Activated naive CD8-positive, alpha-beta T cell treated with anti-CD3 and anti-CD28 coated beads, Interleukin-2, amount 50 U/mL, for 24 hours (primary cell): ENCODE data around the gene BTBD6.

ENCODE experiments used
- ATAC-seq: fragments of 150-1000 bp; cut with Tn5 transposase; one replicate; pipeline ENCODE4 v1.10.0; 2021
- DNase-seq: peaks from one replicate; pipeline ENCODE4 v3.0.0; 2021
- H3K27ac Mint-ChIP-seq: one replicate; pipeline ENCODE4 v1.8.0; 2021; ENCODE audit warnings: mild to moderate bottlenecking, mixed read lengths
- H3K27me3 Mint-ChIP-seq: one replicate; pipeline ENCODE4 v1.8.0; 2021; ENCODE audit warnings: mixed read lengths
- H3K36me3 Mint-ChIP-seq: one replicate; pipeline ENCODE4 v1.8.0; 2021; ENCODE audit warnings: low read depth, mixed read lengths
- H3K4me1 Mint-ChIP-seq: one replicate; pipeline ENCODE4 v1.8.0; 2021; ENCODE audit warnings: mixed read lengths
- H3K4me3 Mint-ChIP-seq: one replicate; pipeline ENCODE4 v1.8.0; 2021; ENCODE audit warnings: mild to moderate bottlenecking, moderate library complexity, mixed read lengths
- H3K9me3 Mint-ChIP-seq: one replicate; pipeline ENCODE4 v1.8.0; 2021; ENCODE audit warnings: mixed read lengths

Gene BTBD6

GRCh38 chr14:105241641-105242040 lies 6.7 kb upstream of the BTBD6 start:
- Mint-ChIP-seq H3K4me1 (peaks cover 8% of the 10 kb centered on the region), H3K27ac (no peak overlapping the region)
- ATAC-seq, result no peak

GRCh38 chr14:105244334-105244733 lies 4.0 kb upstream of the BTBD6 start:
- H3K4me3 Mint-ChIP-seq, result no peak overlapping the region
- H3K27me3 Mint-ChIP-seq, result no peaks in the 10 kb centered on the region
- H3K27ac Mint-ChIP-seq, result no peak overlapping the region
- no peaks in the 10 kb centered on the region for H3K9me3 Mint-ChIP-seq
- H3K4me1 Mint-ChIP-seq, result peaks cover 17% of the 10 kb centered on the region
- H3K36me3 Mint-ChIP-seq, result peaks cover 7% of the 10 kb centered on the region
- DNase-seq (no peak), ATAC-seq (no peak)

More at GRCh38 chr14:105241641-105242040, 6.7 kb upstream of the BTBD6 start:
- no peak overlapping the region for H3K4me3 Mint-ChIP-seq
- no peaks in the 10 kb centered on the region for H3K9me3 Mint-ChIP-seq
- H3K27me3 Mint-ChIP-seq, result no peaks in the 10 kb centered on the region
- peaks cover 7% of the 10 kb centered on the region for H3K36me3 Mint-ChIP-seq
- no peak for DNase-seq

GRCh38 chr14:105247026-105247425 lies 1.3 kb upstream of the BTBD6 start:
- Mint-ChIP-seq H3K4me1 (peaks cover 24% of the 10 kb centered on the region), H3K27ac (no peak overlapping the region), H3K4me3 (peak overlapping the region; percentile 64), H3K36me3 (peaks cover 7% of the 10 kb centered on the region), H3K9me3 (no peaks in the 10 kb centered on the region), H3K27me3 (no peaks in the 10 kb centered on the region)
- DNase-seq (no peak), ATAC-seq (no peak)

DNA sequence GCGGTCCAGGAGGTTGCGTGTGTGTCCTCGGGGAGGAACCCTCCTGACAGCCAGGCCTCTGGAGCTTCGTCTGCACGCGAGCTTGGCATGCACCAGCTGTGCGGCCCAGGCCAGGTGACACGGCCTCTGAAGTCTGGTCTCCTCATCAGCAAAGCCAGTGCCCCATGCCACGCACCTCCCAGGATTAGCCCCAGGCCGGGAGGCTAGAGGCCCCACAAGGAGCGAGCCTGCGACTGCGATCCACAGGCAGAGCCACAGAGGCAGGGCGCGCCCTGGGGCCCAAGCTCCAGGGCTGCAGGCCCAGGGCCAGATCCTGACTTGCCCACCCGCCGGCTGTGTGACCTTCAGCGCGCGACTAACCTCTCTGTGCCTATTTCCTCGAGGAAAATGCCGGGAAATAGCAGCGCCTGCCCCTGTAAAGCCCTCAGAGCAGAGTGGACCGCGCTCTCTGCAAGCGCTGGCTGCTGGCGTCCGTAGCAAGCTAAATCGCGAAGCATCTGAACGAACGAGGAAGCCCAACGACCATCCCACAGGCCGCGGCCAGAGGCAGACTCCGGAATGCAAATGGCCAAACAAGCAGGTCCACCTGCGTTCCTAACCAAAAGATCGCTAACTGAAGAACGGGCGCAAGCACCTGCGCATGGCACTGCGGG lies 492 bp upstream of the BTBD6 start:
- Mint-ChIP-seq H3K4me3 (peak overlapping the region; percentile 64), H3K27ac (peak overlapping the region; percentile 60)

DNA sequence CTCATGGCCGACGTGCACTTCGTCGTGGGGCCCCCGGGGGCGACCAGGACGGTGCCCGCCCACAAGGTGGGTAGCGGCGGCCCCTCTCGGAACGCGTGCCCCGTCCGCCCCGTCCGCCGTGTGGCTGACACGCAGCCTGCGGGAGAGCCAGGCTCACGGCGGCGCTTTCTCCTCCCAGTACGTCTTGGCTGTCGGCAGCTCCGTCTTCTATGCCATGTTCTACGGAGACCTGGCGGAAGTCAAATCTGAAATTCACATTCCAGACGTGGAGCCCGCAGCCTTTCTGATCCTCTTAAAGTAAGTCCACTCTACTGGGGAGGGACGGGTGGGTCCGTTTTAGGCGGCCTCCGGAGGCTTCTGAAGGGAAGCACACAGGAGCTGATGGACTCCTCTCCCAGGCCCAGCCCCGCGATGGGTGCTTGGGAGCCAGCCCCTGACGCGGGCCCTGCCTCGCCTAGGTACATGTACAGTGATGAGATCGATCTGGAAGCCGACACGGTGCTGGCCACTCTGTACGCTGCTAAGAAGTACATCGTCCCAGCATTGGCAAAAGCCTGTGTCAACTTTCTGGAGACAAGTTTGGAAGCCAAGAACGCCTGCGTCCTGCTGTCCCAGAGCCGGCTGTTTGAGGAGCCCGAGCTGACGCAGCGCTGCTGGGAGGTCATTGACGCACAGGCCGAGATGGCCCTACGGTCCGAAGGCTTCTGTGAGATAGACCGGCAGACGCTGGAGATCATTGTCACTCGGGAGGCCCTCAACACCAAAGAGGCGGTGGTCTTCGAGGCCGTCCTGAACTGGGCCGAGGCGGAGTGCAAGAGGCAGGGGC lies 1.1 kb downstream of the BTBD6 start:
- H3K4me1 Mint-ChIP-seq, result peaks cover 23% of the 10 kb centered on the region
- no peaks in the 10 kb centered on the region for H3K9me3 Mint-ChIP-seq
- DNase-seq (no peak), ATAC-seq (no peak)
- H3K27me3 Mint-ChIP-seq, result no peaks in the 10 kb centered on the region
- H3K36me3 Mint-ChIP-seq, result peaks cover 4% of the 10 kb centered on the region
- H3K4me3 Mint-ChIP-seq, result peak overlapping the region; percentile 74
- H3K27ac Mint-ChIP-seq, result no peak overlapping the region

More for the DNA sequence above, 492 bp upstream of the BTBD6 start:
- Mint-ChIP-seq H3K36me3 (peaks cover 7% of the 10 kb centered on the region), H3K27me3 (no peaks in the 10 kb centered on the region), H3K4me1 (peaks cover 24% of the 10 kb centered on the region), H3K9me3 (no peaks in the 10 kb centered on the region)
- peak; percentile 11 for ATAC-seq
- no peak for DNase-seq

DNA sequence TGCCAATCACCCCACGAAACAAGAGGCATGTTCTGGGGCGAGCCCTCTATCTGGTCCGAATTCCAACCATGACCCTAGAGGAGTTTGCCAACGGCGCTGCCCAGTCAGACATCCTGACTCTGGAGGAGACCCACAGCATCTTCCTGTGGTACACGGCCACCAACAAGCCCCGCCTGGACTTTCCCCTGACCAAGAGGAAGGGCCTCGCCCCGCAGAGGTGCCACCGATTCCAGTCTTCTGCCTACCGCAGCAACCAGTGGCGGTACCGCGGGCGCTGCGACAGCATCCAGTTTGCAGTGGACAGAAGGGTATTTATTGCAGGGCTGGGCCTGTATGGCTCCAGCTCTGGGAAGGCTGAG lies 1.7 kb downstream of the BTBD6 start:
- H3K36me3 Mint-ChIP-seq, result peaks cover 2% of the 10 kb centered on the region
- no peak for ATAC-seq
- peak overlapping the region; percentile 74 for H3K4me3 Mint-ChIP-seq
- no peaks in the 10 kb centered on the region for H3K9me3 Mint-ChIP-seq
- H3K4me1 Mint-ChIP-seq, result peaks cover 22% of the 10 kb centered on the region
- H3K27me3 Mint-ChIP-seq, result no peaks in the 10 kb centered on the region
- no peak overlapping the region for H3K27ac Mint-ChIP-seq
- DNase-seq, result no peak

DNA sequence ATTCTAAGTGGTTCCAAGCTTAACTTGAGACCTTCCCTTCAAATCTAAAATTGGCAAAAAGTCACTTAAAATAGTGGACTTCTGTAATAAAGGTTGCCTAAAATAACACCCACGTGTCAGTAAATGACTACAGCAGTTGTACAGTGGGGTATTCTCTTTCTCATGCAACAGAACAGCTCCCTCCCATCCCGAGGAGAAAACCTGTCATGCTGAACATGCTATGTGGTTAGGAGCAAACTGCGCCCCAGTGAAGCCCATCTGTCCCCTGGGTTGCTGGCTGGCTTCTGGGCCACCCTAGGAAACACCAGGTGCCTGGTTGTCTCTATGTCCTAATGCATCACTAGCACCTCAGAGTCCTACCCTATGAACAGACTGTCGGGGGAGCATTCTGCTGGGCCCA lies 2.7 kb downstream of the BTBD6 start:
- ATAC-seq, result no peak
- H3K9me3 Mint-ChIP-seq, result no peaks in the 10 kb centered on the region
- DNase-seq, result no peak
- H3K4me3 Mint-ChIP-seq, result peak overlapping the region; percentile 74
- H3K27ac Mint-ChIP-seq, result no peak overlapping the region
- peaks cover 18% of the 10 kb centered on the region for H3K4me1 Mint-ChIP-seq
- peaks cover 2% of the 10 kb centered on the region for H3K36me3 Mint-ChIP-seq
- no peaks in the 10 kb centered on the region for H3K27me3 Mint-ChIP-seq

- H3K27me3 Mint-ChIP-seq, result no peaks in the 10 kb centered on the region
- no peak overlapping the region for H3K27ac Mint-ChIP-seq
- no peak overlapping the region for H3K4me3 Mint-ChIP-seq
- ATAC-seq, result no peak
- no peaks in the 10 kb centered on the region for H3K9me3 Mint-ChIP-seq
- no peak for DNase-seq
- H3K4me1 Mint-ChIP-seq, result peaks cover 18% of the 10 kb centered on the region
- H3K36me3 Mint-ChIP-seq, result no peaks in the 10 kb centered on the region
These were observed 3.6 kb downstream of the BTBD6 start for GRCh38 chr14:105251920-105252319.

DNA sequence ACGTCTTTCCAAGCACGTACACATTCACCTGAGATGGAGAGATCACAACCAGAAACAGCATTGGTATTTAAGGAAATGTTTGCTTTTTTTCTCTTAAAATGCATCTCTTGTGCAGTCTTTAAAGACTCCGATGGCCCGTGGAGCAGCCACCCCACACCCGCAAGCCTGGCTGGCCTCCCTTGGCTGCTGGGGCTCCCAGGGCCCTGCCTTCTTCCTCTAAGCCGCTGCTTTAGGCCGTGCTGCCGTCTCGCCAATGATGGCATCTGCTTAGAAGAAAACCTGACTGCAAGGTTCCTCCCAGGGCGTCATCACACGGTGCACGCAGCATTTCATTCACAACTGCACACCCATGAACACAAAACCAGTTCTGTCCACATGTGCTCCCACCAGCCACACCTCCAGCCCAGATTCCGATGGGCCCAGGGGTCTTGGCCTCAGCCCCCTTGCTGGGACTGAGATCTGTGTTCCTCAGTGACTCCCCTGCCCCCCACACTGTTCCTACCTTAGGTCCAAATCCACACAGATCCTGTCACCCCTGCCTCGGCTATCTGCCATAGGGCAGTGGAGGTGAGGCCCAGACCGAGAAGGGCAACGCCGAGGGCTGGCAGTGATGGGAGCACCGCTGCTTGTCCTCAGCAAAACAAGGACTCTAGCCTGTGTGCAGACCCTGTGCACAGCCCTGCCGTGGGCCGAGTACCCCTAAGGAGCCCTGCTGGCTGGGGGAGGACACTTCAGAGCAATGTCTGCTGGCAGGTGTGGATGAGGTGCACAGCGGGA lies 4.4 kb downstream of the BTBD6 start:
- no peaks in the 10 kb centered on the region for H3K27me3 Mint-ChIP-seq
- no peak overlapping the region for H3K27ac Mint-ChIP-seq
- DNase-seq (no peak), ATAC-seq (no peak)
- no peaks in the 10 kb centered on the region for H3K9me3 Mint-ChIP-seq
- H3K4me1 Mint-ChIP-seq, result peaks cover 11% of the 10 kb centered on the region
- no peaks in the 10 kb centered on the region for H3K36me3 Mint-ChIP-seq
- no peak overlapping the region for H3K4me3 Mint-ChIP-seq

DNA sequence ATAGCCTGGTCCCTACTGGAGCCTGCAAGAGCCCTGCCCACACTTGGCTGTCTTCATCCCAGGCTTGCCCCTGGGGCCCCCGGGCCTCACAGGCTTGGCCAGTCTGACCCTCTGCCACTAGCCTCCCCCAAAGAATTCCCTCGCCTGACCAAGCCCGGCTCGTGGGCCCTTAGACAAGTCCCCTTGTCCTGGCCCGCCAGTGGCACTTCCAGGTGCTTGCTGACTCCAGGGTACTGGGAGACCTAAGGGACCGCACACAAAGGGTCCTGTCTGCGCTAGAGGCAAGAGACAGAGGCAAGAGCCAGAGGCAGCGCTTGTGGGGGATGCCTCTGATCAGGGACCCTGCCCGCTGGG lies 5.0 kb downstream of the BTBD6 start:
- Mint-ChIP-seq H3K4me1 (peaks cover 11% of the 10 kb centered on the region), H3K9me3 (no peaks in the 10 kb centered on the region), H3K27ac (no peak overlapping the region), H3K4me3 (no peak overlapping the region), H3K36me3 (no peaks in the 10 kb centered on the region), H3K27me3 (no peaks in the 10 kb centered on the region)
- no peak for ATAC-seq
- DNase-seq, result no peak

GRCh38 chr14:105255021-105255507 lies 6.7 kb downstream of the BTBD6 start:
- H3K27me3 Mint-ChIP-seq, result no peaks in the 10 kb centered on the region
- no peak overlapping the region for H3K27ac Mint-ChIP-seq
- H3K4me1 Mint-ChIP-seq, result peaks cover 3% of the 10 kb centered on the region
- H3K9me3 Mint-ChIP-seq, result no peaks in the 10 kb centered on the region
- H3K36me3 Mint-ChIP-seq, result no peaks in the 10 kb centered on the region
- DNase-seq (no peak), ATAC-seq (no peak)
- H3K4me3 Mint-ChIP-seq, result no peak overlapping the region

- no peak for ATAC-seq
- Mint-ChIP-seq H3K27me3 (no peaks in the 10 kb centered on the region), H3K9me3 (no peaks in the 10 kb centered on the region), H3K4me3 (no peak overlapping the region), H3K27ac (no peak overlapping the region), H3K36me3 (no peaks in the 10 kb centered on the region), H3K4me1 (peaks cover 2% of the 10 kb centered on the region)
- DNase-seq, result no peak
These were observed 8.1 kb downstream of the BTBD6 start for GRCh38 chr14:105256292-105256960.

DNA sequence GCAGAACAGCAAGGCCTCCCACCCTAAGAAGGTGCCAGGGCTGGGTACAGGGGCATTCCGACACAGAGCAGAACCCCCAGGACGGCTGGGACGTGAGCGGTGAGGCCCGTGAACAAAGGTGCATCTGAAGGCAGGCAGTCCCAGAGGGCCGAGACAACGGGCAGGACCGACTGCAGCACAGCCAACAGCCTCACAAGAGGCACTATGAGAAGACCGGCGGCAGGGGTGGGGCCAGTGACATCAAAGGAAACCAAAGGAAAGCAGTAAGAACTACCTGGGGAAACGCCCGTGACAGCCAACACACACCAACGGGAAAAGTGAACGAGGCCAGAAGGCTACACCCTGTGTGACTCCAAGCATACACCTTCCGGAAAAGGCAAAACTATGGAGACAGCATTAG lies 9.1 kb downstream of the BTBD6 start:
- H3K27me3 Mint-ChIP-seq, result no peaks in the 10 kb centered on the region
- peaks cover 2% of the 10 kb centered on the region for H3K4me1 Mint-ChIP-seq
- H3K4me3 Mint-ChIP-seq, result no peak overlapping the region
- DNase-seq (no peak), ATAC-seq (no peak)
- no peaks in the 10 kb centered on the region for H3K9me3 Mint-ChIP-seq
- no peaks in the 10 kb centered on the region for H3K36me3 Mint-ChIP-seq
- no peak overlapping the region for H3K27ac Mint-ChIP-seq

DNA sequence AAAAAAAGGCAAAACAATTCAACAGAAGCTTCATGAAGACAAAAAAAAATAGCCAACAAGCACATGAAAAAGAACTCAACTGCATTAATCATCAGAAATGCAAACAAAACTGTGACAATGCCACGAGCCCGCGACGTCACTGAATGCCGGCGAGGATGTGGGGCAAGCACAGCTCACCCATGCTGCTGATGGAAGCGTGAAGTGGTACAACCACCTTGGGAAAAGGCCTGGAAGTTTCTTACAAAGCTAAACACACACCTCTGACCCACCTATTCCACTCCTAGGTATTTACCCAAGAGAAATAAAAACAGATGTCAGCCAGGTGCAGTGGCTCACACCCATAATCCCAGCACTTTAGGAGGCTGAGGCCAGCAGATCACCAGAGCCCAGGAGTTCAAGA lies 10.5 kb downstream of the BTBD6 start:
- ATAC-seq (no peak), DNase-seq (no peak)
- H3K27me3 Mint-ChIP-seq, result no peaks in the 10 kb centered on the region
- H3K27ac Mint-ChIP-seq, result no peak overlapping the region
- peaks cover under 1% of the 10 kb centered on the region for H3K36me3 Mint-ChIP-seq
- H3K4me3 Mint-ChIP-seq, result no peak overlapping the region
- no peaks in the 10 kb centered on the region for H3K9me3 Mint-ChIP-seq
- H3K4me1 Mint-ChIP-seq, result peaks cover 2% of the 10 kb centered on the region
